RWPE2 (cell line): ENCODE results near the gene PMEPA1.

ENCODE experiments used
- ATAC-seq: fragments of 200-7000 bp; cut with Tn5 transposase; 3 replicates; pipeline ENCODE4 v1.9.1; 2021; ENCODE audit warnings: low read depth
- DNase-seq: peaks from one replicate; pipeline ENCODE4 v3.0.0-alpha.2; 2020; ENCODE audit warnings: low spot score
- H3K27ac ChIP-seq: fragments of 450-650 bp; 2 replicates; pipeline ENCODE4 v1.5.1; 2017; ENCODE audit warnings: mild to moderate bottlenecking; ENCODE audit not compliant: poor library complexity, severe bottlenecking
- H3K27me3 ChIP-seq: fragments of 250-450 bp; sonication (Bioruptor Pico); 2 replicates; pipeline ENCODE4 v1.5.1; 2021; ENCODE audit warnings: mild to moderate bottlenecking, moderate library complexity; ENCODE audit not compliant: insufficient read depth, poor library complexity, severe bottlenecking
- H3K36me3 ChIP-seq: fragments of 250-450 bp; sonication (Bioruptor Pico); 2 replicates; pipeline ENCODE4 v1.5.1; 2020; ENCODE audit warnings: low read depth, mild to moderate bottlenecking, moderate library complexity
- H3K4me1 ChIP-seq: fragments of 250-450 bp; sonication (Bioruptor Pico); 2 replicates; pipeline ENCODE4 v1.5.1; 2021; ENCODE audit warnings: mild to moderate bottlenecking, moderate library complexity; ENCODE audit not compliant: insufficient read depth, poor library complexity, severe bottlenecking
- H3K4me3 ChIP-seq: fragments of 250-450 bp; sonication (Bioruptor Pico); 2 replicates; pipeline ENCODE4 v1.5.1; 2021; ENCODE audit warnings: mild to moderate bottlenecking, moderate library complexity; ENCODE audit not compliant: severe bottlenecking
- H3K9me3 ChIP-seq: fragments of 250-450 bp; sonication (Bioruptor Pico); 2 replicates; pipeline ENCODE4 v1.5.1; 2021; ENCODE audit warnings: mild to moderate bottlenecking, moderate library complexity; ENCODE audit not compliant: severe bottlenecking
- TF ChIP-seq, protein P1 (sequence below): fragments of 450-650 bp; IDR thresholded peaks from one replicate; pipeline ENCODE4 v1.5.1; 2017; ENCODE audit warnings: mild to moderate bottlenecking, moderate library complexity; ENCODE audit not compliant: poor library complexity, severe bottlenecking

Gene PMEPA1

DNA sequence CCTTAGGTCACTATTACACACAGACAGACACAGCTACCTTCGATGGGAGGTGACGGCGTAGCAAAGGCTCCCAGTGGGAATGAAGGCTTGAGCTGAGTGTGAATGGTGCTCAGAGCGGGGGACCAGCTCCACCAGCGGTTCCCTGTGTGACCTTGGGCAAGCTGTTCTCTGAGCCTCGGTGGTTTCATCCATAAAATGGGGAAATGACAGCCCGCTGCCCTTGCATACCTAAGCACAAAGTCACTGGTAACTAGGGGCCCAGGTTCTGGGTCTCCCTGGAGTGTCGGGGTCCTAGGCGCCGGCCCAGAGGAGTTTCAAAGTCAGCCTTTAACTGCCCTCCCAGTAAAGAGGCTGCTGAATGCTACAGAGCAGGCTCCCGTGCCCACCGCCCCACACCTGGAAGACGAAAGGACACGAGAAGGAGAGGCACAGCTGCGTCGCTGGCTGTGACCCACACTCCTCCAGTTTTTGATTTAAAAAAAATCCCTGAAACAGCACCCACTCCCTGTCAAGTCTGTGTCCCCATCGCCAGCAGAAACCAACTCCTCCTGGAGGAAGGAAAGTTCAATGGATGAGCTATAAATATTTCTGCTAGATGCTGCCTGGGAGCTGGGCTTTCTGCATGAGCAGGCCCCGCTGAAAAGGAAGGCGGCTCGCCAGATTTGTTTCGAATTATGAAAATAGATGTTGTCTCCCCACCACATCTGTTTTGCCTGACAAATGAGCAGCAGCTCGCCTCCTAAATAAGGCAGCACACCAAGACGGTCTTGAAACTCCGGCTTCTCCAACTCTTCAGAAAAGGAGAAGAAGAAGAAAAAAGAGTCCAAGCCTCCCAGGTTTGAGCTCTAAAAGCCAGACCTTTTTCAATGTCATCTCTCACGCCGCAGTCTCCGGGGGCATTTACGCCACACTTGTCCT, 27.4 kb downstream of the PMEPA1 start:
- DNase-seq (no peak), ATAC-seq (no peak)
- Histone ChIP-seq H3K36me3 (peaks cover 96% of the 10 kb centered on the region), H3K27ac (peak overlapping the region; percentile 100), H3K4me3 (no peak overlapping the region), H3K27me3 (no peaks in the 10 kb centered on the region), H3K4me1 (peaks cover 32% of the 10 kb centered on the region), H3K9me3 (no peaks in the 10 kb centered on the region)
- TF ChIP-seq, protein P1, sequence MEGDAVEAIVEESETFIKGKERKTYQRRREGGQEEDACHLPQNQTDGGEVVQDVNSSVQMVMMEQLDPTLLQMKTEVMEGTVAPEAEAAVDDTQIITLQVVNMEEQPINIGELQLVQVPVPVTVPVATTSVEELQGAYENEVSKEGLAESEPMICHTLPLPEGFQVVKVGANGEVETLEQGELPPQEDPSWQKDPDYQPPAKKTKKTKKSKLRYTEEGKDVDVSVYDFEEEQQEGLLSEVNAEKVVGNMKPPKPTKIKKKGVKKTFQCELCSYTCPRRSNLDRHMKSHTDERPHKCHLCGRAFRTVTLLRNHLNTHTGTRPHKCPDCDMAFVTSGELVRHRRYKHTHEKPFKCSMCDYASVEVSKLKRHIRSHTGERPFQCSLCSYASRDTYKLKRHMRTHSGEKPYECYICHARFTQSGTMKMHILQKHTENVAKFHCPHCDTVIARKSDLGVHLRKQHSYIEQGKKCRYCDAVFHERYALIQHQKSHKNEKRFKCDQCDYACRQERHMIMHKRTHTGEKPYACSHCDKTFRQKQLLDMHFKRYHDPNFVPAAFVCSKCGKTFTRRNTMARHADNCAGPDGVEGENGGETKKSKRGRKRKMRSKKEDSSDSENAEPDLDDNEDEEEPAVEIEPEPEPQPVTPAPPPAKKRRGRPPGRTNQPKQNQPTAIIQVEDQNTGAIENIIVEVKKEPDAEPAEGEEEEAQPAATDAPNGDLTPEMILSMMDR = no peak

DNA sequence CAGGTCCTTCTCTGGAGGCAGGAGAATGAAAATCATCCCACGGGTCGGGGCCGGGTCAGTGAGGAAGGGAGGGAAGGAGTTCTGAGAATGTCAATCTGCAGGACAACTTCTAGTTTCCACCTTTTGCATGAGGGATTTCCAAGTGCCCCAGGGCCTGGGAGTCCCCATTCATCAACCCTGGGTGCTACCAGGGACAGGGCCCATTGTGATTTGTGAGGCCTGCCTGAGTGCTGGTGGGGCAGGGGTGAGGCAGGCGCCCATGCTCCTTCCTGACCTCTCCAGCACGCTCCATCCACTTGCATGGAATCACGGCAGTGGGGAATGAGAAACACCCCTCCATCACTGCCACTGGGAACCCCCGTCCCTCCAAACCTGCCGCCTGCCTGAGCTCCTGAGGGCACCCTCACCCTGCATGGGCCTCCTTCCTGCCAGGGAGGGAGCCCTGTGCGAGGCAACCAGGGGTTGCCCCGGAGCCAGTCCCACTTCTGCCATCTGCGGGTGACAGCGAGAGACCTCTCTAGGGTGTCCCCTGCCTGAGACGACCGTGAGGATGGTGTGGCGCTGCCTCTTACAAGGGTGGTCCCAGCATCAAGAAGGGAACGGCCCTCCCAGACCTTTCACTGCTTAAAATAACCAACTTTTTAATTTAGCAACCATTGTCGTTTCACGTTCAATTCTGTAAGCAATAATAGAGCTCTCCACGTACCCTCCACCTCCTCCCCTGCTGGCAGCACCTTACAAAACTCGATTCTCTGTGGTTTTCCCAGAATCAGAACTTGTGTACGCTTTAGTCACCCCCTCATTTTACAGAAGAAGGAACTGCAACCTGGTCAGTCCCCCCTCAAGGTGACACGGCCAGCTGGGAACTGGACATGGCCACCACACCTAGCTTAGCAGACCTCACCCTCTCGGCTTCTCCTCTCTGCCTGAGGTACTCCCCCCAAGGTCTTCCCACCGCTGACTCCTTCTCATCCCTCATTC, 28.6 kb downstream of the PMEPA1 start:
- Histone ChIP-seq H3K36me3 (peaks cover 98% of the 10 kb centered on the region), H3K9me3 (no peaks in the 10 kb centered on the region), H3K4me3 (no peak overlapping the region), H3K27me3 (no peaks in the 10 kb centered on the region), H3K4me1 (peaks cover 20% of the 10 kb centered on the region), H3K27ac (peak overlapping the region; percentile 100)
- peak; percentile 2 for ATAC-seq
- TF ChIP-seq, protein P1 = no peak
- DNase-seq = no peak

DNA sequence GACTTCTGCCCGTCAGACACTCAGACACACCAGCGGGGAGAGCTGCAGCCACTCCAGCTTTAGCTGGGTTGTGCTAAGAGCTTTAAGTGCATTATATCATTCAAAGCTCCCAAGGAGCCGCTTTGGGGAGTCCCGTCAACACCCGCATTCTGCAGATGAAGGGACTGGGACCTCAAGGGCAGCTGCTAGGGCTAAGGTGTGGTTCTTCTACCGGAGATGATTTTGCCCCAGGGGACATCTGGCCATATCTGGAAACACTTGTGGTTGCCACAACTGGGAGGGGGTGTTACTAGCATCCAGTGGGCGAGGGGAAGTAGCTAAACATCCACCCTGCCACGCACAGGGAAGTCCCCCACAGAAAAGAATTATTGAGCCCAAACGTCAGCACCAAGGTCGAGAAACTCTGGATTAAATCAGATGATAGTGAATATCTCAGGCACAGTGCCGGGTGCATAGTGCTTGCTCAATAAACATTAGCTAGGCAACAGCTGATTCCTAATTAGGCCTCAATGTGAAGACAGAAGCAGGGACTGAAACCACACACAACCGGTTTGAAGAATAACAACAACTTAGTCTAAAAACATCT, 29.6 kb downstream of the PMEPA1 start:
- Histone ChIP-seq H3K4me1 (peaks cover 15% of the 10 kb centered on the region), H3K27me3 (no peaks in the 10 kb centered on the region), H3K27ac (peak overlapping the region; percentile 100), H3K9me3 (no peaks in the 10 kb centered on the region), H3K36me3 (peaks cover 98% of the 10 kb centered on the region), H3K4me3 (no peak overlapping the region)
- TF ChIP-seq, protein P1 = no peak
- DNase-seq = no peak
- ATAC-seq = no peak

DNA sequence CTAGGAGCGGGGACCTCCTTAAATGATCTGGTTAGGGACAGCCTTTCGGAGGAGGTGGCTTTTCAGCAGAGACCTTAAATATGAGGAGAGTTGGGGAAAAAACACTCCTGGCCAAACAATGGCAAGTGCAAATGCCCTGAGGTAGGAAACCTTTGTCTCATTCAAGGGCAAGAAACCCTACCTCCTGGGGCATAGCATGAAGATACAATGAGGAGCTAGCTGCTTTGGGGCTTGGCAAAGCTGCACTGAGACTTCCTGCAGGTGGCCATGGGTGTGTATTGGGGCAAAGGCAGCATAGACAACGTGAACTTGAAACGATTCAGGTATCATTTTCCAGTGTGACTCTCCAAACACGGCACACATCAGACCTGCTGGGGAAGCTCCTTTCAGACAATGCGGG, 30.7 kb downstream of the PMEPA1 start:
- no peak overlapping the region for H3K4me3 ChIP-seq
- ATAC-seq = no peak
- H3K27ac ChIP-seq = peak overlapping the region; percentile 100
- H3K27me3 ChIP-seq = no peaks in the 10 kb centered on the region
- H3K36me3 ChIP-seq = peaks cover 97% of the 10 kb centered on the region
- H3K9me3 ChIP-seq = no peaks in the 10 kb centered on the region
- TF ChIP-seq, protein P1 = no peak
- no peak for DNase-seq
- peaks cover 12% of the 10 kb centered on the region for H3K4me1 ChIP-seq
